GM20431 (cell line): ENCODE data around the gene PAPSS1.
"Not testable (repeated sequence)": the region's sequence is repeated elsewhere in the genome, so short reads cannot be mapped to it uniquely, and the experiment has no call there.

Experiments
- in situ Hi-C: fragments of 300-500 bp; cut with MseI, MboI; formaldehyde crosslinking; loops from one replicate; pipeline ENCODE4 v1.15.0; 2020; ENCODE audit warnings: low sequenced_read_pairs; ENCODE audit not compliant: unreplicated experiment

Gene PAPSS1

DNA sequence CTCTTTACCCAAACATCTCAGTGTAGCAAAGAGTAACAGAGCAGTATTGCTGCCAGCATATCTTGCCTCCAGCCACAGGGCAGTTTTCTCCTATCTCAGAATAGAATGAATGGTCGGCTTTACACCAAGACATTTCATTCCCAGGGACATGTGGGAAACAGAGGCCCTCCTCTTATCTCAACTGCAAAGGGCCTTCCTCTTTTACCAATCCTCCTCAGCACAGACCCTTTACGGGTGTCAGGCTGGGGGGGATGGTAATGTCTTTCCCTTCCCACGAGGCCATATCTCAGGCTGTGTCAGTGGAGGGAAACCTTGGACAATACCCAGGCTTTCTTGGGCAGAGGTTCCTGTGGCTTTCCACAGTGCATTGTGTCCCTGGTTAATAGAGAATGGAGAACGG, 9.0 kb upstream of the PAPSS1 start:
- in situ Hi-C loops: not testable (repeated sequence)

DNA sequence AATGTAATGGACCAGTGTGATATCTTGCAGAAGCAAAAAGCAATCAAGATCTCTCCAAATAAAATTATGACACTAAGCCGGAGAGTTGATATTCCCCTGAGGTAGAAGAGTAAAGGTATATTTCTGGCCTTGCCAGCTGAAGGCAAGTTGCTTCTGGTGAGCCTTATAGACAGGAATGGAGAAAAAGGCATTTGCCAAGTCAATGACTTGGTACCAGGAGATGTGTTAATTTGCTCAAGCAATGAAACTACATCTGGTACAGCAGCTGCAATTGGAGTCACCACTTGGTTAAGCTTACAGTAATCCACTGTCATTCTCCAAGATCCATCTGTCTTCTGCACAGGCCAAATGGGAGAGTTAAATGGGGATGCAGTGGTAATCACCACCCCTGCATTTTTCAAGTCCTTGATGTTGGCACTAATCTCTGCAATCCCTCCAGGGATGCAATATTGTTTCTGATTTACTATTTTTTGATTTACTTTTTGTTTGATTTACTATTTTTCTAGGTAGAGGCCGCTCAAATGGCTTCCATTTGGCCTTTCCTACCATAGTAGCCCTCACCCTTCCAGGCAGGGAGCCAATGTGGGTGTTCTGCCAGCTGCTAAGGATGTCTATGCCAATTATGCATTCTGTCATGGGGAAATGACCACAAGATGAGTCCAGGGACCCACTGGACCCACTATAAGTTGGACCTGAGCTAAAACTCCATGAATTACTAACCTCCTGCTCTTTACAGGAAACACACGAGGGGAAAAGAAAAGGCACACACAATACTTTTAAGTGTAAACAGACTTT, 6.3 kb upstream of the PAPSS1 start:
- in situ Hi-C loops: not testable (repeated sequence)

DNA sequence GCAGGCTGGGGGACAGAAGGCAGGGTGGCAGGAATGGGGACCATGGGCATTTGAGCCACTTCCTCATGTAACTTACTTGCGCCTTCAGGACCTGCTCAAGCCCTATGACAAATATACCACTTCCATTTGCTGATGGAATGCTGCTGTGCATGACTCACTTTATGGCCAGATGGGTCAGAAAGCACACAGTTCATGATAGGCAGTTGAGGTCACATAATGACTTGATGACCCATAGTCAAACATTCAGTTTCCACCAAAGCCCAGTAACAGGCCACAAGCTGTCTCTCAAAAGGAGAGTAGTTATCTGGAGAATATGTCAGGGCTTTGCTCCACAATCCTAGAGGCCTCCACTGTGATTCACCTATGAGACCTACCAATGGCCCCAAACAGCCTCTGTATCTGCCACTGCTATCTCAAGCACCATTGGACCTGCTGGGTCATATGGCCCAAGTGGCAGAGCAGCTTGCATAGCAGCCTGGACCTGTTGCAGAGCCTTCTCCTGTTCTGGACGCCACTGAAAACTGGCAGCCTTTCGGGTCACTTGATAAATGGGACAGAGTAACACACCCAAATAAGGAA, 5.3 kb upstream of the PAPSS1 start:
- in situ Hi-C loops: no loop called here

DNA sequence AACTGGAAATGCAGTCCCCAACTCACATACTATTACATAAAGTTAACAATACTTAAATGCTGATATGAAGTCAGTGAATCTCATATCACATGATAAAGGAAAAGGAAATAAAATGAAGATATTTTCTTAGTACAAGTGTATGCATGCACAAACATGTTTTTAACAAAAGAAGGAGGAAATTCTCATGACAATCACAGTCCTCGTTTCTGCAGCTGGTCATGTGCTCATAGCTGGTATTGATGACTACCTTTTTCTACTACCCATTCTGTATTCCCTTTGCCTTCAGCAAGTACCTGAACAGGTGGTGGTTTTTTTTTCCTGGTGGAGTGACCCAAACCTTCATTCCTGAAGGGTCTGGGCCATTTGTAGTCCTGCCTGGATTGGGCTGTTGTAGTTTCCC, 3.3 kb upstream of the PAPSS1 start:
- in situ Hi-C loops: not testable (repeated sequence)

DNA sequence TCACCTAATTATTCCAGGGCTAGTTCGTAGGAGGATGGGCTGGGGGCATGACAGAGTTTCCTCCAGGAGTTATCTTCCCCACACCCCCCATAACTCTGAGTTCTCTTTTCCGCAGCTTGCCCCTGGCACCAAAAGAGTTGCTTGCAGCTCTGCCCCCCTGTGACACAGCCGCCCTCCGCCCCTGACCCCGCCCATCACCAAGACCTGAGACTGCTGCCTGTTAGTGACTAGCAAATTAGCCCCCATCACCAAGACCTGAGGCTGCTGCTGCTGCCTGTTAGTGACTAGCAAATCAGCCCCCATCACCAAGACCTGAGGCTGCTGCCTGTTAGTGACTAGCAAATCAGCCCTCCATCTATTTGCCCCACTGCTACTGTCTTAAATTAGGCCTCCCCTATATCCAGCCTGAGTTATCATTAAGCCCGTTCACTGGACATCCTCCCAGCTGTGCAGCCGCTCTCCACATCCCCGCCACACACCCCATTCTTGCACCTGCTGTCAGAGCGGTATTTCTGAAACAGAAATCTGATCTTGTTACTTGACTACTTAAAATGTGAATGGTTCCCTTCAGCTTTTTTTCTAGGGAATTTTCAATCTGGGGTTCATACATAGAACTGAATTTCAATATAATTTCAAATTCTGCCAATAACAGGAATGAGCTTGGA, 1.5 kb upstream of the PAPSS1 start:
- in situ Hi-C loops: no loop called here

DNA sequence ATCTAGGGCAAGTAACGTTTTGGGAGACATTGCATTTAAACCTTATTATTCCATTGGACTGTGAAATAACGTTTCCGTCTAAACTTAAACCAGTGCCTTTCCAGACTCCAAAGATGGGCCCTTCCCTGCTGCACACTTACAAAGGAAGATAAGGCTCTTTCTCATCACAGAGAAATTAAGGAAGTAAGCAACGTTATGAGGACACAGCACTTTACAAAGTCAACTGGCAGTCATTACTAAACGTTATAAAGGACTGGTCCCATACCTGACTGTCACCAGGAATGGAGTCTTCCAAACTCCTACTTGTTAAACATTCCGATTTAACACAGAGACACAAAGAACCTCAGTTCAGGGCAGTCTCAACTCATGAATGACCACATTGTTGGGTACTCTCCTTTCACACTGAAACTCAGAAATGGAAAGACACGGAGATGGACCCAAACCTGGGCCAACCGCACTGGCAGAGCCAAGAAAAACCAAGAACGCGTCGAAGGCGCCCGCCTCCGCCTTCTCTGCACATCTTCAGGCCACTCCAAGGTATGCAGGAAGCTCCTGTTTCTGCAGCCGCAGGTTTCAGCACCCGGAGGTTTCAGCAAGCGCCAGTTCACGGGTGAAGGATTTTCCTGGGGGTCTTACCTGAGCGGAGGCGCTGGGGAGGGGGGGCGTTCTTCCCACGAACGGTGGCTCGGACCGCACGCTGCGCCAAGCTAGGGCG, 670 bp downstream of the PAPSS1 start:
- in situ Hi-C loops: no loop called here

DNA sequence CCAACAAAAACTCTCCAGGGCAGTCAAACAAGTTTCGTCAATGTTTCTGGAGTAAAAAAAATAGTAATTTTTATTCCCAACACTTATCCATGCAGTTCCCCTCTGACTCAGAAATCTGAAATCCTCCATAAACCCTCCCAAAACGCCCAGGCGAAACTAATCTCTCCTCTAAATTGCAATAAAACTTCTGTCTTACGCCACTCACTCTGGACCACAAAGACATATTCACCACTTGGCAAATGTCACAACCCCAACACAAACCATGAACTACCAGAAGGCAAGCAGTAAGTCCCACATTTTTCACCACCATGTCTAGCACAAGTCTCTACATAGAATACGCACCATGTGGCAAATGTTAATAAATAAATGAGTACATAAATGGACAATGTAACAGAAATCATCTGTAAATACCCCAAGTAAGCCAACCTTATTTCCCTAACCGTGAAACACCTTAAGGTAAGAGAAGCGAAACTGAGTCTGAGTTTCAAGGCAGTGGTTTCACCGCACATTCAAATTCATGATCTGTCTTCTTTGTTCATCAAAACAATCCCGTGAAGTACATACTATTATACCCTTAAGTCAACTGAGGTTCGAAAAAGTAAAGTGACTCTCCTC, 1.6 kb downstream of the PAPSS1 start:
- in situ Hi-C loops: no loop called here

DNA sequence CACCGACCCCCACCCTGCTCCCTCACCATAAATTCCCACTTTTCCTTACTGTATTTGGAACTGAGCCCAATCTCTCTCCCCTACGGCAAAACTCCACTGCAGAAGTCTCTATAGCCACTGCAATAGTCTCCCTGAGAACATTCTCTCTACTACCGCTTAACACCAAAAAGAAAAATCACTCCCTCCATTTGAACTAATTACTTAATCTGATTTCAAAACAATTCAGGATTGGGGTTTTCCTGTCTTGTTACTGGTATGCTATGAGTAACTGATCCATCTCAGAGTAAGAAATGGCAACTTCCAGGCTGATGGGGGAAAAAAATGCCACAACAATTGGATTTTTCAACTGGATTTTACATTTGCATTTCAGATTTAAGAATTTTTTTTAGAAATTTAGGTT, 5.8 kb downstream of the PAPSS1 start:
- in situ Hi-C loops: no loop called here

DNA sequence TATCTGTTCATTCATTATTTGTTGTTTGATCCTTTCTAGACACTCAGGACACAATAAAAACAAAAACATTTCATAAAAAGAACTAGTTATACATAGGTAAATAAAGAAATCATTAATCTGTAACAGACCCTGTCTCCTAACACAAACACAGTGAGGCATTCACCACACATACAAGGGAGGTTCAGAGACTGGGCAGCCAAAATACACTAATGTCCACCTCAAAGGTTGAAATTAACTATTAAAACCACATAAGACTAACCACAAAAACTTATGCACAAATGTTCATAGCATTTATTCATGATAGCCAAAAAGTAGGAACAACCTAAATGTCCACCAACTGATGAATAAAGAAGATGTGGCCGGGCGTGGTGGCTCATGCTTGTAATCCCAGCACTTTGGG, 7.8 kb downstream of the PAPSS1 start:
- in situ Hi-C loops: no loop called here

DNA sequence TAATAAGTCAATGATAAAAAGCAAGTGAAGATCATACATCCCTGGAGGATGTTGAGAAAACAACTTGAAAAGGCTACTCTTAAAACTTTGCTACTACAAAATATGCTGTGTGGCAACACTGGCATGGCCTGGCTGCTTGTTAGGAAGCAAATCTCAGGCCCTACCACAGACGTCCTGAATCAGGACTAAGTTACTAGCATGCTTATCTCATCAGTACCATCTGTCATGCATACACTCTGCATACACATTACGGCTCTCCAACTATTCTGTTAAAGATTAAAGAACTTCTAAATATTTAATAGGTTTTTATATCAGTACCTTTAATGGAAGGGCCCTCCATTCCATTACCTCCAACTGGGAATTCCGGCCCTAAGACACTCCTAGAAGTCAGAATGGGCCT, 8.2 kb downstream of the PAPSS1 start:
- in situ Hi-C loops: no loop called here

DNA sequence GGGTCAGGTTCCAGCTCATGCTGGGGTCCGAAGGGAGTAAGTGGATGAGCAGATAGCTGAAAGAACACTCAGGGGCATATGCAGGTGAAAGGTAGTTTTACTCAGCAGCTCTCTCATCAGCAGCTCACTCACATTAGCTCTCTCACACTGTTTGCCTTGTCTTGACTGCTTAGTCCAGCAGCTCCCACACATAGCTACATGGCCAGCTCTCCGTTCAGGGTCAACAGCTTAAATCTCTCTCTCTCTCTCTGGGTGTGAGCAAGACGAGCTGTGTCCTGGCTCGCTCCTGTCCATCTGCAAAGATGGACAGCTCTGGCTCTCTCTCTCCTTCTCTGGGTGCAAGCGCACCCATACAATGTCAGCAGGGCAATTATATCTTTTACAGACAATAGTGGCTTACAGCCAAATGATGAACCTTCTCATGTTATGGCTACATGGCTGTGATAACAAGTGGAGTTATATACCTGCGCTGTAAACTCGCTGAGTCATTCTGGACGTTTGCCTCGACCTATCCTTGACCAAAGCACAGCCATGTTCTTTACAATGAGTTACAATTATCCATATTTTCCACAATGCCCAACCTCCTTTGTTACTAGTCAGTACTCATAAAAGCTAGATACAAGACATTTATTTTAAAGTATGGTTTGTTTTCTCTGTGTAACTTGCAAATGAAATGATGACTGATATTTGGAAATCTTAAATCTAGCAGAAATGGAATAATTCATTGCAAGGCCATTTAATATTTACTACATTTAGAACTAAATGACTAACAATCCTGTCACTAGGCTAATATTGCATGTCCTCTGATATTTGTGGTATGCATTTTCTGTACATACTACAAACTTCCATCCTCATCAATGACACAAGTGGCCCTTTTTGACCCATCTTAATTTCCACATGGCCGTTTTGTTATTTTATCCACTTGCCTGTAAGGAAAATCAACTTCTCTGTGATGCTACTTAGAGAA, 9.3 kb downstream of the PAPSS1 start:
- in situ Hi-C loops: no loop called here

DNA sequence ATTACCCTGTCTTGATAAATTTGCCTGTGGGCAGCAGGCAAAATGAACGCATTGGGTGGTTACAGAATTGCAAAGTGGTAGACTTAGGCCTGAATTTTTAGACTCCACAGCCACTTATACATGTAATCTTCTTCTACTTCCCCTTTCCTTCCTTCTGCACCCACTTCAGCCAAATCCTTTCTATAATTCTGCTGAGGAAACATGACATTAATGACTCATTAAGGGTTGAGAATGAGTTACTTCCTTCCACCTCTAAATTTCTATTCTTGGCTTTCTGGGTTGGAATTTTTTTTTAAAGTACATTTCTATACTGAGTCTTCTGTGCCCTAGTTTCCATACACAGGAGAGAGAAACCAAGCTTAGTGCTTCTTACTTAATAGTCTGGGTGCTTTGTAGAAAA, 10.1 kb downstream of the PAPSS1 start:
- in situ Hi-C loops: no loop called here

DNA sequence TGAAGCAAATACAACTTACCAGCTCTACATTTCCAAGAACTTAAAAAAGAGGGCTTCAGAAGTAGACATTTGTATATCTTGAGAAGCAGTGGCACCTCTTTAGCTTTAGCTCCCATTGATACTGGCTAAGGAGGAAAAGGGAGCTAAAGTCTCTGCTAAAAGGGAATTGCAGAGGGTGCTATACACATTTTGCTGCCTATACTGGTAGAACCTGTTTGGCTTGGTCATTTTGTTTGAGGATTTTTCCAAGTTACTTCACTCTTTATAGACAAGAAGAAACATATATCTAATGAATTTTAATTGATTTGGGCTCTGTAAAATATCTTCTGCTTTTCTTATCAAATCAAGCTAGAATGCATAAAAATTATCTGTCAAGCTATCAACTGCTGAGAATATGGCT, 11.8 kb downstream of the PAPSS1 start:
- in situ Hi-C loops: no loop called here

DNA sequence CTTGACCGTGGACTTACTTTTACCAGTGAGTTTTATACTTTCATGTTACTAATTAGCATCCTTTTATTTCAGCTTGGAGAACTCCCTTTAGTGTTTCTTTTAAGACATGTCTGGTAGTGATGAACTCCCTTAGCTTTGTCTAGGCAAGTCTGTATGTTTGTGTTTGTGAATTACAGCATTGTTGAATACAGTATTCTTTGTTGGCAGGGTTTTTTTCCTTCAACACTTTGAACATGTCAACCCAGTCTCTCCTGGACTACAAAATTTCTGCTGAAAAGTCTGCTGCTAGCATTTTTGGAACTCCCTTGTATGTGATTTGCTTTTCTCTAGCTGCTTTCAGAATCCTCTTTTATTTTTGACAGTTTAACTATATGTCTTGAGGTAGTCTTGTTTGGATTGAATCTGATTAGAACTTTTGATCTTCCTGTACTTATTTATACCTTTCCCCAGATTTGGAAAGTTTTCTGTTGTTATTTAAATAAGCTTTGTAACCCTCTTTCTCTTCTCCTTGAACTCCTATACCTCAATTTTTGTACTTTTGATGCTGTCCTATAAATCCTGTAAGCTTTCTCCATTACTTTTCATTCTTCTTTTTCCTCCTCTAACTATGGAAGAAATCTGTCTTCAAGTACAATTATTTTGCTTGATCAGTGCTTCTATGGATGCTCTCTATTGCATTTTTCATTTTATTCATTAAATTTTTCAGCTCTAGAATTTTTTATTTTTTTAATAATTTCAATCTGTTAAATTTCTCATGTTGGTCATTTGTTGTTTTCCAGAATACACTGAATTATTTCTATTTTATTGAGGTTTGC, 14.1 kb downstream of the PAPSS1 start:
- in situ Hi-C loops: no loop called here

DNA sequence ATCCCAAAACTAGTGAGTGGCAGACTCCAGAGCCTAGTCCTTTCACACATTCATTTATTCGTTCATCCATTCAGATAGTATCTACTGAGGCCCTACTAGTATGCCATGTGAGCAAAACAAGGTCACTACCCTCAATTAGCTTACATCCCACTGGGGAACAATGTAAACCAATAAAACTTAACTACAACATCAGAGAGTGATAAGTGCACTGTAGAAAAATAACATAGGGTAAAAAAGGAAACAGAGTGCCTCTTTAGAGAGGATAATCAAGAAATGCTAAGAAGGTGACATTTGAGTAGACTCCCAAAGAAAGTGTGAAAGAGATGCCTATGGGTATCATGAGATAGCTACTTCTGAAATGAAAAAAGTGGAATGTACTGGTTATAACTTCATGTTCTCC, 18.5 kb downstream of the PAPSS1 start:
- in situ Hi-C loops: no loop called here

DNA sequence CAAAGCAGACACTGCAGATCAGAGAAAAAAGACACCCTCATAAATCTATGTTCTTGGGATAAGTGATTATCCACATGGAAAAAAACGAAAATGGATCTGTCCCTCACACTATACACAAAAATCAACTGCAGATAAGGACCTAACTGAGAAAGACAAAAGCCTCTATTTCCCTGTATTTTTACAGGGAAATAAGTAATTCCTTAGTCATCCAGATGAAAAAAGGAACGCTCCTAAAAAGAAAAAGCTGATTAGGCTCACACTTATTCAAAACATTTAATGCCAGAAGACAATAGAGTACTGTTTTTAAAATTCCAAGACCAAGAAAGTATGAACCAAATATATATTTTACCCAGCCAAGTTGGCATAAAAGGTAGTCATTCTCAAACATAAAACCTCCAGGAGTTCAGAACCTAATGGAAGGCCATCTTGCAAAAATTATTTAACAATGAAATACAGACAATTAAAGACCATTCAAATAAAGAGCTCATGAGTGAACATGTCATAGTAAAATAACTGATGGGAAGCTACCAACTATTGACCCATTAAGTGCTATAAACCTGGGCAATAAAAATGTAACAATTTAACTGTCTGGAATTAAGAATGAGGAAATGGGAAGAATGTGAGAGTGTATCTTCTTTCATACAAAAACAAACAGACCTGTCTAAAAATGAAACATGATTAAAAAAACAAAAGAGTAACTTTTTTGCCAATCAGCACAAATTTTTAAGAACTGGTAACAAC, 20.4 kb downstream of the PAPSS1 start:
- in situ Hi-C loops: no loop called here

DNA sequence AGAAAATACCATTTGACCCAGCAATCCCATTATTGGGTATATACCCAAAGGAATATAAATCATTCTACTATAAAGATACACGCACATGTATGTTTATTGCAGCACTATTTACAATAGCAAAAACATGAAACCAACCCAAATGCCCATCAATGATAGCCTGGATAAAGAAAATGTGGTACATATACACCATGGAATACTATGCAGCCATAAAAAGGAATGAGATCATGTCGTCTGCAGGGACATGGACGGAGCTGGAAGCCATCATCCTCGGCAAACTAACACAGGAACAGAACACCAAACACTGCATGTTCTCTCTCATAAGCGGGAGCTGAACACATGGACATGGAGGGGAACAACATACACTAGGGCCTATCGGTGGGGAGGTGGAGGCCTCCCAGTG, 23.8 kb downstream of the PAPSS1 start:
- in situ Hi-C loops: not testable (repeated sequence)

DNA sequence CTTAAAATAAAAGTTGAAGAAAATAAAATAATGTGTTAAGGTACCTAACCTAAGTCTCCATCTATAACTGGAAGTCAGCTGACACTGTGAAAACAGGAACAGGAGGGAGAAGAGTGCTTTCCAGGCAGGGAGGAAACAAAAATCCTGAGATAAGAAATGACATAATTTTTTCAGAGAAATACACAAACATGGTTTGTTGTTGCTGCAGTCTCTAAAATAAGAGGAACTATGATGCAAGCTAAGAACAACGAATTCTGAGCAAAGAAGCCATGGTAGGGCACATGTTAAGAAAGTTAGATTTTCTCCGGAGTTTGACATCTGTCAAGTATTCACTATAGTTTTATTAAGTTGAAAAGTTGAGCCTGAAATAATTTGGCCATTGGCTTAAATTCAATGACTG, 26.9 kb downstream of the PAPSS1 start:
- in situ Hi-C loops: no loop called here
